OCI-LY3 (cell line): ENCODE data around the gene PACS2.

Source experiments
- EZH2phosphoT487 ChIP-seq: fragments of 200-600 bp; shearing (Covaris generic); IDR thresholded peaks from 2 replicates; pipeline ENCODE4 v1.6.1; 2018; ENCODE audit warnings: antibody characterized with exemption, mixed run types, low read depth
- TF ChIP-seq, protein P1 (sequence below): fragments of 200-600, 300-600 bp; sonication (generic); IDR thresholded peaks from 2 replicates; pipeline ENCODE4 v1.5.1; 2014; ENCODE audit warnings: antibody characterized with exemption, low read length, low read depth

DNA sequence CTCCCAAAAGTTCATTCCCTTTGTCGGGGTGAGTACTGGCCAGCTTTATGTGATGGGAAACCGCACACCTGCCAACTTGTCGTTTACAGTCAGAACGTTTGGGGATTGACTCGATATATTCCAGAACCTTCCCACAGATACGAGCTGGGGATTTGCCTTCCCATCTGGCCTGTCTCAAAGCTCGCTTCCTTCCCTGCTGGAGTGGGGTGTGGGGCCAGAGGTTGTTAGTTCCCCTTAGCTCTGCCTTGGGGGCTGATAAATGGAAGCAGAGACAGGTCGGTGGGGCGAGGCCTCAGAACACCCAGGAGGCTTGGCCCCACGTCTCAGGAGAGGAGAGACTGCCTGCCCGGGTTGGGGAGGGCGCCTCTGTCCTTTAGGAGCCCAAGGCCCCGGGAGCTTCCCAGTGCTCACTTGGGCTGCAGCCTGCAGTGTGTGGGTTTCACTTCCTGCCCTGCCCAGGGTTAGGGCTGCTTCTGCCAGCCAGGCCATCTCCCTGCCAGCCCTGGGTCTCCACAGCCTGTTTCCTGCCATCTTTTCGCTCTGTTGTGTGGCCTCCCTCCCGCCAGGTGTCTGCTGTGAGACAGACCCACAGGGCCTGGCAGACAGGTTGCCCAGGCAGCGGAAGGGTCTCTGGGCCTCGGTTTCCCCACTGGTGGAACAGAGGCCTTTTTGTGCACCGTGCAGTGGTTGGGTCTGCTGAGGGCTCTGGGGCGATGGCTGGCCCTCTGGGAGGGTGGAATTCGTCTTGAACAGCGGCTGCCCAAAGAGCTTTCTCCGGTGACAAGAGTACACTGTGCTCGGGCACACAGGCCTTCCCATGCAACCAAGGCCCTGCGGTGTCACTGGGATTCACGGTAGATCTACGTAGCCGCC is 75.7 kb downstream of the PACS2 start:
- TF ChIP-seq, protein P1, sequence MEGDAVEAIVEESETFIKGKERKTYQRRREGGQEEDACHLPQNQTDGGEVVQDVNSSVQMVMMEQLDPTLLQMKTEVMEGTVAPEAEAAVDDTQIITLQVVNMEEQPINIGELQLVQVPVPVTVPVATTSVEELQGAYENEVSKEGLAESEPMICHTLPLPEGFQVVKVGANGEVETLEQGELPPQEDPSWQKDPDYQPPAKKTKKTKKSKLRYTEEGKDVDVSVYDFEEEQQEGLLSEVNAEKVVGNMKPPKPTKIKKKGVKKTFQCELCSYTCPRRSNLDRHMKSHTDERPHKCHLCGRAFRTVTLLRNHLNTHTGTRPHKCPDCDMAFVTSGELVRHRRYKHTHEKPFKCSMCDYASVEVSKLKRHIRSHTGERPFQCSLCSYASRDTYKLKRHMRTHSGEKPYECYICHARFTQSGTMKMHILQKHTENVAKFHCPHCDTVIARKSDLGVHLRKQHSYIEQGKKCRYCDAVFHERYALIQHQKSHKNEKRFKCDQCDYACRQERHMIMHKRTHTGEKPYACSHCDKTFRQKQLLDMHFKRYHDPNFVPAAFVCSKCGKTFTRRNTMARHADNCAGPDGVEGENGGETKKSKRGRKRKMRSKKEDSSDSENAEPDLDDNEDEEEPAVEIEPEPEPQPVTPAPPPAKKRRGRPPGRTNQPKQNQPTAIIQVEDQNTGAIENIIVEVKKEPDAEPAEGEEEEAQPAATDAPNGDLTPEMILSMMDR, result no peak
- TF ChIP-seq EZH2phosphoT487, result no peak
